PC-3 (cell line): Measurements from ENCODE around the gene LRRC45.

ENCODE experiments used
- CTCF ChIP-seq: fragments of 300-600 bp; sonication (generic); conservative IDR thresholded peaks from 2 replicates; pipeline ENCODE4 v1.5.1; 2017; ENCODE audit warnings: antibody characterized with exemption, low read depth, mild to moderate bottlenecking, low read length
- EZH2 ChIP-seq: fragments of 300-600 bp; sonication (generic); IDR thresholded peaks from one replicate; pipeline ENCODE4 v1.6.1; 2017; ENCODE audit warnings: antibody characterized with exemption, mild to moderate bottlenecking, low read length; ENCODE audit not compliant: unreplicated experiment

- TF ChIP-seq CTCF (no peak), EZH2 (no peak)
Measured at GRCh38 chr17:82065638-82066303, 42.7 kb downstream of the LRRC45 start, which contains the start of gene DUS1L.
